Left lung (tissue), 10 donors: ENCODE data around the gene RAB29. TPM values are rescaled to one million over a fixed set of nuclear protein-coding genes. Genes with fewer than 3 reads are reported as not detected.
A peak's percentile ranks its signal among the peaks of the same experiment; 100 is the strongest.

Source experiments
- ATAC-seq: fragments of 200-7000 bp; cut with Tn5 transposase; one replicate; pipeline ENCODE4 v1.9.1; 2020; ENCODE audit warnings: moderate library complexity
- DNase-seq, 4 donors: peaks; one replicate each; pipeline ENCODE4 v3.0.0-alpha.2; 2013 to 2020
- H3K27ac ChIP-seq, 2 donors: fragments of 200-600 bp; sonication (generic) in 1 of 2; one replicate each; pipeline versions ENCODE4 v1.5.0 to v1.8.0; 2020 to 2021
- H3K27me3 ChIP-seq, 2 donors: fragments of 200-600 bp; sonication (generic) in 1 of 2; one replicate each; pipeline versions ENCODE4 v1.5.0 to v1.8.0; 2020 to 2021
- H3K36me3 ChIP-seq, 2 donors: fragments of 200-600 bp; sonication (generic) in 1 of 2; one replicate each; pipeline versions ENCODE4 v1.5.0 to v1.8.0; 2020 to 2021
- H3K4me1 ChIP-seq, 2 donors: fragments of 200-600 bp; one replicate each; pipeline ENCODE4 v1.8.0; 2021
- H3K4me3 ChIP-seq, 2 donors: fragments of 200-600 bp; sonication (generic) in 1 of 2; one replicate each; pipeline versions ENCODE4 v1.5.0 to v1.8.0; 2020 to 2021; ENCODE audit warnings: mild to moderate bottlenecking in 1 of 2
- H3K9me3 ChIP-seq, 2 donors: fragments of 200-600 bp; sonication (generic) in 1 of 2; one replicate each; pipeline versions ENCODE4 v1.5.0 to v1.8.0; 2020 to 2021
- CTCF ChIP-seq, 2 donors: fragments of 200-600 bp; sonication (generic) in 1 of 2; IDR thresholded peaks; one replicate each; pipeline versions ENCODE4 v1.5.0 to v1.8.0; 2021; ENCODE audit warnings: antibody characterized with exemption in 2 of 2
- intact Hi-C, 2 donors: fragments of 100-400 bp; cut with DNase I; formaldehyde crosslinking; loops; one replicate each; pipeline versions ENCODE4 v1.11.2 to v1.14.2; 2022
- polyA plus RNA-seq, 6 donors: library from polyadenylated mRNA; unstranded; fragments of 120-200 nt; gene quantifications; one replicate each; pipeline ENCODE4 v1.2.1, GENCODE V29; 2013; ENCODE audit not compliant: insufficient read length in 6 of 6
- total RNA-seq, 2 donors: library from RNA; stranded (reverse); fragmentation: NEBNext Ultra II Directional; extraction: Animal tissue kit (Norgen Biotek cat#: 25700); gene quantifications; one replicate each; pipeline ENCODE4 v1.2.1, GENCODE V29; 2021
- donor health status: DM: no; HTN: yes; CAD: no.
- donor health status: DM: no; HTN: no; CAD: no.

The RAB29 gene
- total and polyA plus RNA-seq, 8 donors = 6.1 to 29.9 (median 8.2) TPM

GRCh38 chr1:205743977-205744376, 31.3 kb downstream of the RAB29 start:
- Histone ChIP-seq H3K9me3 (no peaks in the 10 kb centered on the region), H3K4me1 (peaks cover 21 to 47% of the 10 kb centered on the region in 2 donors), H3K27me3 (no peaks in the 10 kb centered on the region), H3K36me3 (no peaks in the 10 kb centered on the region), H3K4me3 (no peak overlapping the region), H3K27ac (no peak overlapping the region)
- ATAC-seq (no peak), DNase-seq (no peak)
- TF ChIP-seq CTCF (IDR thresholded peaks at IDR 0.05) = no peak
- intact Hi-C loops = no loop called here

GRCh38 chr1:205741681-205742080, 33.6 kb downstream of the RAB29 start:
- Histone ChIP-seq H3K9me3 (no peaks in the 10 kb centered on the region), H3K36me3 (no peaks in the 10 kb centered on the region), H3K27me3 (no peaks in the 10 kb centered on the region), H3K4me1 (peaks cover 7 to 29% of the 10 kb centered on the region in 2 donors), H3K4me3 (no peak overlapping the region), H3K27ac (peak overlapping the region in 1 of 2 donors; percentile 2)
- no peak for TF ChIP-seq CTCF (IDR thresholded peaks at IDR 0.05)
- intact Hi-C loops = no loop called here
- DNase-seq = no peak
- no peak for ATAC-seq

GRCh38 chr1:205739348-205740160, 35.7 kb downstream of the RAB29 start:
- H3K9me3 ChIP-seq = no peaks in the 10 kb centered on the region
- ATAC-seq = peak; percentile 72
- H3K4me1 ChIP-seq = peaks cover 0 to 13% of the 10 kb centered on the region in 2 donors
- no peaks in the 10 kb centered on the region for H3K27me3 ChIP-seq
- intact Hi-C loops = no loop called here
- DNase-seq = peak in 1 of 4 donors; percentile 24
- H3K36me3 ChIP-seq = peaks cover 0 to 7% of the 10 kb centered on the region in 2 donors
- no peak for TF ChIP-seq CTCF (IDR thresholded peaks at IDR 0.05)
- H3K4me3 ChIP-seq = no peak overlapping the region
- no peak overlapping the region for H3K27ac ChIP-seq

- no peak overlapping the region for H3K4me3 ChIP-seq
- ATAC-seq (no peak), DNase-seq (no peak)
- H3K27ac ChIP-seq = no peak overlapping the region
- no peaks in the 10 kb centered on the region for H3K27me3 ChIP-seq
- no peaks in the 10 kb centered on the region for H3K9me3 ChIP-seq
- no peak for TF ChIP-seq CTCF (IDR thresholded peaks at IDR 0.05)
- peaks cover 0 to 7% of the 10 kb centered on the region in 2 donors for H3K36me3 ChIP-seq
- H3K4me1 ChIP-seq = peaks cover 0 to 10% of the 10 kb centered on the region in 2 donors
- intact Hi-C loops = no loop called here
Observed at GRCh38 chr1:205735218-205735617, 40.1 kb downstream of the RAB29 start.

GRCh38 chr1:205733438-205734175, 41.7 kb downstream of the RAB29 start:
- no peaks in the 10 kb centered on the region for H3K4me1 ChIP-seq
- no peak overlapping the region for H3K27ac ChIP-seq
- DNase-seq (no peak), ATAC-seq (no peak)
- peaks cover 0 to 20% of the 10 kb centered on the region in 2 donors for H3K36me3 ChIP-seq
- H3K4me3 ChIP-seq = no peak overlapping the region
- intact Hi-C loops = no loop called here
- H3K27me3 ChIP-seq = no peaks in the 10 kb centered on the region
- TF ChIP-seq CTCF (IDR thresholded peaks at IDR 0.05) = no peak
- H3K9me3 ChIP-seq = no peaks in the 10 kb centered on the region
